ENCODE measurements around the gene RNF32.

DNA sequence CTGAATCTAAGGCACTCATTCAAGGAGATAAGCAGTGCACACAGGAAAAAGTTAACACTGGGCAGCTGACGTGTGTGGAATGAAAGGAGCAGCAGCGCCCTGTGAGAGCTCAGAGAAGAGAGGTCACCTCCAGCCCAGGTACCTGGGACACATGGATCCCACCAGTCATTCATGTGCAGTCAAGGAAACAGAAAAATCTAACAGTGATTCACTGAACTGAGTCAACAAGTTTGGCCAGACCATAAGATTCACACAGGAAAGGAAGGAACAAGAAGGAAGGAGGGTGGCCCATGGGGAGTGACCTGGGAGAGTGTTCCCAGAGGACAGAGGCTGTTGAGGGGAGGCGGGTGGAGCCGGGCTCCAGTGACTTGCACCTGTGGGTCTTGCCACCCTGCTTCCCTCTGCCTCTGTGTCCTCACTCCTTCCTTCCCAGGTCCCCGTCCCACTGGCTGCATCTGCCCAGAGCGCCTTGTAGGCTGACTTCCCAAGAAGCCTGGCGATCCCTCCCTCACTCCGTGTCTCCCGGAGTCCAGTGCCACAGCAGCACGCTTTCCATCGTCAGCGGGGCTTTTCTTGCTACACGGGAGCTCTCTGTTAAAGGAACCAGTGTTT is 27.7 kb downstream of the RNF32 start:
- TF ChIP-seq, protein P1, sequence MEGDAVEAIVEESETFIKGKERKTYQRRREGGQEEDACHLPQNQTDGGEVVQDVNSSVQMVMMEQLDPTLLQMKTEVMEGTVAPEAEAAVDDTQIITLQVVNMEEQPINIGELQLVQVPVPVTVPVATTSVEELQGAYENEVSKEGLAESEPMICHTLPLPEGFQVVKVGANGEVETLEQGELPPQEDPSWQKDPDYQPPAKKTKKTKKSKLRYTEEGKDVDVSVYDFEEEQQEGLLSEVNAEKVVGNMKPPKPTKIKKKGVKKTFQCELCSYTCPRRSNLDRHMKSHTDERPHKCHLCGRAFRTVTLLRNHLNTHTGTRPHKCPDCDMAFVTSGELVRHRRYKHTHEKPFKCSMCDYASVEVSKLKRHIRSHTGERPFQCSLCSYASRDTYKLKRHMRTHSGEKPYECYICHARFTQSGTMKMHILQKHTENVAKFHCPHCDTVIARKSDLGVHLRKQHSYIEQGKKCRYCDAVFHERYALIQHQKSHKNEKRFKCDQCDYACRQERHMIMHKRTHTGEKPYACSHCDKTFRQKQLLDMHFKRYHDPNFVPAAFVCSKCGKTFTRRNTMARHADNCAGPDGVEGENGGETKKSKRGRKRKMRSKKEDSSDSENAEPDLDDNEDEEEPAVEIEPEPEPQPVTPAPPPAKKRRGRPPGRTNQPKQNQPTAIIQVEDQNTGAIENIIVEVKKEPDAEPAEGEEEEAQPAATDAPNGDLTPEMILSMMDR (IDR thresholded peaks at IDR 0.05): no peak
- TF ChIP-seq POLR2A (IDR thresholded peaks at IDR 0.05) (no peak), POLR2AphosphoS5 (IDR thresholded peaks at IDR 0.05) (no peak), EP300 (IDR thresholded peaks at IDR 0.05) (no peak)
